Endometrial microvascular endothelial cells (primary cell): ENCODE results near the gene PRDM16. TPM values are rescaled to one million over a fixed set of nuclear protein-coding genes. Genes with fewer than 3 reads are reported as not detected.

ENCODE experiments used
- in situ Hi-C: cut with HindIII; loops from 2 replicates; pipeline ENCODE4 v1.10.0; 2017; ENCODE audit warnings: low sequenced_read_pairs, low pct_unique_long_range_greater_than_20kb; ENCODE audit errors: inconsistent ontology term
- total RNA-seq: library from RNA; depleted of rRNA; stranded (reverse); fragments of >200 nt; gene quantifications from one replicate; pipeline ENCODE4 v1.2.3, GENCODE V29; 2015; ENCODE audit errors: inconsistent ontology term

The PRDM16 gene
- total RNA-seq, 1 donor from 2014 or later = not detected

DNA sequence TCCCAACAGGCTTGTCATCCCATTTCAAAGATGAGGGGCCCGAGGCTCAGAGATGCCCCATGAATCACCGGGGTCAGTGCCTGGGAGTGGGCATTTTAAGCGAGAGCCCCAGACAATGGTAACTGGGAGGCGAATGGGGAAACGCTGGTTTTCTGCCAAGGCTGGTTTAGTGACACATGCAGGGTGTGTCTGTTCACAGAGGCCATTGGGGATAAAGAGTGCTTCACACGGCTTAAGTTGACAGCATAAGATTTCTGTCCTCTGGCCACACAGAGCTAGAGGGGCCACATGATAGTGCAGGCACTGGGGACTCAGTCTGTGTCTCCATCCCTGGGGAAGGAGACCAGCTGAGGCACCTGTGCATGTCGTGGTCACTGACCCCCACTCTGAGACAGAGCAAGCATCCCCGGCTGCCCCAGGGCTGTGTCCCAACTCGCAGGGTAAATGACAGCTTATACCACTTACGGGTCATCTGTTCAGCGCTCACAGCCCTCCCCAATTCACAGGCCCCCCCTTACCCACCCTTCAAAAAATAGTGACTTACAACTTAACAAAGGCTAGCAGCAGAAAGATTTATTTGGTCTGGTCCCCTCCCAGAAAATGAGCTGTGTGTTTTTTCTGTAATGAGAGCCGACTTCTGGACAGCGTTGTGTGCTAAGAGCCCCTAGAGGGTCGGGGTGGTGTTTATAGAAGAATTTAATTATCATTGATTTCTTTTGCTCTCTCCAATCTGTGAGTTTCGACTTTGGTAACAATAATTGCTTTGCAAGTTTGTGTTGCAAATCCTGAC lies 350.6 kb downstream of the PRDM16 start:
- in situ Hi-C loops = no loop called here

DNA sequence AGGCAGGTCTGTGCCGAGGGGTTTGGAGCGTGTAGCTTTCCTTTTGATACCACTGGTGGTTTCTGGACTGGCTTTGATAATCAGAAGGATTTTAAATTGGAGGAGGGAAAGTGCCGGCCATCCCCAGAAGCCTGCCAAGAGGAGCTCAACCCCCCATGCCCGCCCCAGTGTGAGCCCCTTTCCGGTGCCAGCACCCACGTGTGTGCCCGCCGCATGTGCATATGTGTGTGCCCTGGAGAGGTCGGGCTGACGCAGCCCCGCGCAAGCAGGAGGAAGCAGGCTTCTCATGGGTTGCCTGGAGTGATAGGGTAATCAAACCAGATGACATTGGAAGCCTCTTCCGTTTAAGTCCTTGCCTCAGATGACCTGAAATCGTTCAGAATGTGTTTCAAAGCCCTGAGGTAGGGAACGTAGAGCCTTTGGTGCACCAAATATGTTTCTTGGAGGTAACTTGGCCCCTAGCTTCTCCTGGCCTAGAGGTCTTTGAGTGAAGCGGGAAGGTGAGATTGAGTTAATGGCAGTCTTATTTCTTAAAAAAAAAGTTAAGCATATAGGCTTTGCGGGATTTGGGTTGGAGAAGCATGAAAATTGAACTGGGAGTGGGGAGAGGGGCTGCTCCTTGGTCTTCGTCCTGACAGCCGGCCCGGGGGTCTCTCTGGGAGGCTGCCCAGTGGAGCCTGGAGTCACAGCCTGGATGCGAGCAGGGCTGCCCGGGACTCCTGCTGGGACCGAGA lies 351.4 kb downstream of the PRDM16 start:
- in situ Hi-C loops = no loop called here

- in situ Hi-C loops = no loop called here
Measured at GRCh38 chr1:3422638-3423037, 353.6 kb downstream of the PRDM16 start.

DNA sequence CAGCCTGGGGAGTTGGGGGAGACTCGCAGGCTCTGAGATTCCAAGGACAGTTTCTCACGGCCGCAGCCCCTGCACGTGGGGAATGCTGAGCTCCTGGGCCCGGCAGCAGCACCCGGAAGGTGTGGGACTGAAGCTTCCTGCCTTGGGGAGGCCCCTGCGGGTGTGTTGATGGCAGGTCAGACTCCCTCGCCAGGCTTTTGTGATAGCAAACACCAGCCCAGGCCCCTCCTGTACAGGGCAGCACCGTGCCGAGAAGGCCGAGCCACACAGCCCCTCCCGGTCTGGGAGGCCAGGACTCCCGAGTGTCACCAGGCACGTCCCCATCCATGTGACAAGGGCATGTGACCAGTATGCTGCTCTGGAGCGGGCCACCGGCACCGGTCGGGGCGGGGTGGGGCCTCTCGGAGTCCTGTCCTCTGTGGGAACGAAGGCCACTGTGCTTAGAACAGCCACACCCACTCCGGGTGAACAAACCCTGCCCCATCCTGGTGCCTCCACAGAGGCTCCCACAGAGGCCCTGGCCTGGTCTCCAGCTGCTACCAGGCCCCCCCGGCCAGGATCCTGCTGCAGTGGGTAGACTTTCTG lies 354.3 kb downstream of the PRDM16 start:
- in situ Hi-C loops = no loop called here

DNA sequence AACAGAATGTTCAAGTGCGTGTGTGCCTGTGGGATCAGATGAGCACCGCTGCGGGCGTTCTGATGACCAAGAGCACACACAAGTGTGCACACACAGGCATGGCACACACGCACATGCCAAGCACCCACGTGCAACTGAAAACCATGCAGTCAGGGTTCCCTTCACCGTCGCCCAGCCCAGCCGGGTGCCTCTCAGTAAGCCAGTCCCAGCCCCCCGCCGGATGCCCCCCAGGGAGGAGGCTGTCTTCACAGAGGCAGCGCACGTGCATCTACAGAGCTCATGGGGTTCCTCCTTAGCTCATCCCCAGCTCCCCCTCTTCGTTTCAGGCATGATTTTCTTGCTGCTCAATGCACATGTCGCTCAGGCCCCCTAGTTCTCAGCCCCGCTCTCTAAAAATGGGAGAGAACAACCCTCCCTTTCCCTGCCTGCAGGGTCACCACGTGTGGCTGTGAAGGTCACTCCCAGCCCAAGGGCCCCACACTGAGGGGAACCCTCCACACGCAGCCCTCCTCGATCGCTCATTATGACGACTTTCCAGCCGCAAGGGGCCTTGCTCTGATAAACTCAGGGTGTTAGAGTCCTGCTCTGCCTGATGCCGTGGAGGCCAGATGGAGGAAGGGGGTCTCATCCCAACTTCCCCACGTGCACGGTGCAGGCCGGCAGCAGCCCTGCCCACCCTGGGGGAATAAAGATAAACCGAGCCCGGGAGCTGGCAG lies 355.1 kb downstream of the PRDM16 start:
- in situ Hi-C loops = no loop called here

- in situ Hi-C loops = no loop called here
Measured at GRCh38 chr1:3425486-3426215, 356.6 kb downstream of the PRDM16 start.

DNA sequence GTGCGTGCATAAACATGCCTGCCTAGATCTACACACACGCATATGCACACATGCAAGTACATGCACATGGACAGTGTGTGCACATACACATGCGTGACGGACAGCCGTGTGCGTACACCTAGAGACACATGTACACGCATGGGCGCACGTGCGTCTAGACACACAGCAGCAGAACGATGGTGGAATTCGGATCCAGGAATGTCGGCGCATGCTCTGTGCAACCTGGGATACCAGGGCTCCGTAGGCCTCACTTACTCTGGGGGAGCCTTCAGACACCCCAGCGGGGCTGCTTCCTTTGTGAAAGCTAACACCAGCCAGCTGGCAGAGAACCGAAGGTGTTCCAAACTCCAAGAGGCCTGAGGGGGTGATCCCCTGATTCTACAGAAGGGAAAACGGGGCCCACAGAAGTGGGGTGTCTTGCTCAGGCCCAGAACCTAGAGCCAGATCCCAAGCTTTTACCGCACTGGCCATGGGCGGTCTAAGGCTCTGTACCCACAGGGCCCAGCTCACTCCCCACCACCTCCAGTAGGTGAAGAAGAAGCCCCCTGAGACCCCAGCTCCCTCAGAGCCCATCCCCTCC lies 358.0 kb downstream of the PRDM16 start:
- in situ Hi-C loops = no loop called here

- in situ Hi-C loops = no loop called here
Measured at GRCh38 chr1:3427711-3428704, 359.0 kb downstream of the PRDM16 start.

DNA sequence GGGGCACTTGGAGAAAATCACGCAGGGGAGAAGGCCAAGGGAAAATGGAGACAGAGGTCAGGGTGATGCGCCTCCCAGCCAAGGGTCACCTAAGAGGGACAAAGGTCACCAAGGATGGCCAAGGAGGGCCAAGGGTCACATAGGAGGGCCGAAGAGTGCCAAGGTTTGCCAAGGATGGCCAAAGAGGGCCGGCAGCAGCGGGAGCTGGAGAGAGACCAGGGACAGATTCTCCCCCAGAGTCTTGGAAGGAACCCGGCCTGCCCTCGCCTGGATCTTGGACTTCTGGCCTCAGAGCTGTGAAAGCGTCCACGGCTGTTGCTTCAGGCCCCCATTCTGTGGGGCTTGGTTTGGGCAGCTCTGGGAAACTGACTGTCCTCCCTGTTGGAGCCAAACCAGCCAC lies 359.9 kb downstream of the PRDM16 start:
- in situ Hi-C loops = no loop called here

GRCh38 chr1:3429320-3429719 lies 360.3 kb downstream of the PRDM16 start:
- in situ Hi-C loops = no loop called here

GRCh38 chr1:3429766-3430165 lies 360.8 kb downstream of the PRDM16 start:
- in situ Hi-C loops = no loop called here

DNA sequence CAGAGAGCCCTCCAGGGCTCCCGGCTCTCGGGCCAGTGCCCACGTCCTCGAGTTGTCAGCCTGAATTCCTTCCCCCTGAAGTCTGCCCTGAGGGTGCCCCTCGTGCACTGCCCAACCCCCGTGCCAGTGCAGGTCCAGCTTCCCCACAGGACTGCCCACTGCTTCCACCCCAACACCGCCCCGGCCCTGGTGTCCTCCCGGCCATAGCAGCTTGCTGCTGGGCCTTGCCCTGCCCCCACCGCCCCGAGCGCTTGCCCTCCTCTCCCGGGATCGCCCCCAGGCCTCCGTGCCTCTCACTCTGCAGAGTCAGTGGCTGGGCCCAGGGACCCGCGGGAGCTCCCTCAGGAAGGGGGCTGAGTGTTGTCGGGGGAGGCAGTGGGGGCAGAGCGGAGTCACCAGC lies 361.4 kb downstream of the PRDM16 start:
- in situ Hi-C loops = no loop called here

DNA sequence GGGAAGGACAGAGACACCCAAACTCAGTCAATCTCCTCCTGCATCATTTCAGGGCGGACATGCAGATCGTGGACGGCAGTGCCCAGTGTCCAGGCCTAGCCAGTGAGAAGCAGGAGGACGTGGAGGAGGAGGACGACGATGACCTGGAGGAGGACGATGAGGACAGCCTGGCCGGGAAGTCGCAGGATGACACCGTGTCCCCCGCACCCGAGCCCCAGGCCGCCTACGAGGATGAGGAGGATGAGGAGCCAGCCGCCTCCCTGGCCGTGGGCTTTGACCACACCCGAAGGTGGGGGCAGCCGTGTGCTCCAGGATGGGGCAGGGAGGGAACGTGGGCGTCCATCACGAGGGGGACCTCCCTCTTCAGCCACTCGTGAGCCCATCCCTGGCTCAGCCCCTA lies 361.8 kb downstream of the PRDM16 start:
- in situ Hi-C loops = no loop called here

- in situ Hi-C loops = no loop called here
Measured at GRCh38 chr1:3431266-3431665, 362.3 kb downstream of the PRDM16 start.

DNA sequence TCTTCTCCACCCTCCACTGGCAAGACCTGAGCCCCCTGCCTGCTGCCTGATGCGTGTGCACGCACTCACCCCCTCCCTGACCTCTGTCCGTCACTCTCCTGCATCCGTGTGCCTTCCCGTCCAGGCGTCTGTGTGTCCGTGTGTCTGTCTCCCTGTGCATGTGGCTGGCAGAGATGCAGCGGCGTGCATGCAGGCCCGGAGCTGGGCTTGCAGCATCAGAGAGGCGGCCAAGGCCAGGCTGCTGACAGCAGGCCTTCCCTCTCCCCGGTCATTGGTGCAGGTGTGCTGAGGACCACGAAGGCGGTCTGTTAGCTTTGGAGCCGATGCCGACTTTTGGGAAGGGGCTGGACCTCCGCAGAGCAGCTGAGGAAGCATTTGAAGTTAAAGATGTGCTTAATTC lies 362.7 kb downstream of the PRDM16 start:
- in situ Hi-C loops = no loop called here

- in situ Hi-C loops = no loop called here
Measured at GRCh38 chr1:3432306-3432705, 363.3 kb downstream of the PRDM16 start.

- in situ Hi-C loops = no loop called here
Measured at GRCh38 chr1:3433076-3433475, 364.1 kb downstream of the PRDM16 start.
